ENCODE data around the gene PTGER4. TPM values are rescaled to one million over a fixed set of nuclear protein-coding genes. Genes with fewer than 3 reads are reported as not detected.
A peak's percentile ranks its signal among the peaks of the same experiment; 100 is the strongest.

PTGER4 gene
- total and polyA plus RNA-seq, 7 experiments from 2014 or later: 38.5 to 422 (median 56.0) TPM

DNA sequence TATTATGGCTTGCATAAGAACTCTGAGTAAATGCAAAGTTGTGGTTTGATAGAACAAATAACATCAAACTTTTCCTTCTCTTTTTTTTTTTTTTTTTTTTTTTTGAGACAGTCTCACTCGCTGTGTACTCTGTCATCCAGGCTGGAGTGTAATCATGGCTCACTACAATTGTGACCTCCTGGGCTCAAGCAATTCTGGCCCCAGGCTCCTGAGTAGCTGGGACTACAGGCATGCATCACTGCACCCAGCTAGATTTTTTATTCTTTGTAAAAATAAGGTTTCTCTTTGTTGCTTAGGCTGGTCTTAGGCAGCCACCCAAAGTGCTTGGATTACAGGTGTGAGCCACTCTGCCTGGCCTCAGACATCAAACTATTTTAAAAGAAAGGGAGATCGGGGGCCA is 19.0 kb upstream of the PTGER4 start:
- no peaks in the 10 kb centered on the region for H3K27me3 ChIP-seq (ENCODE audit: control insufficient read depth in 2 of 2, insufficient read depth in 2 of 2, low read length in 2 of 2)
- intact Hi-C loops (cut with micrococcal nuclease): loop anchor here in 1 of 2 donors (1.0 kb wide), 1 partner anchor 9 kb away; no protein-coding TSS in a partner anchor
- Mint-ChIP-seq H3K36me3 (peaks cover 0 to 24% (median 0%) of the 10 kb centered on the region in 5 donors), H3K27me3 (no peaks in the 10 kb centered on the region), H3K27ac (no peak overlapping the region), H3K9me3 (peaks cover 0 to 17% (median 2%) of the 10 kb centered on the region in 11 donors), H3K4me1 (peaks cover 7 to 31% (median 21%) of the 10 kb centered on the region in 7 donors), H3K4me3 (no peak overlapping the region)
- H3K9me3 ChIP-seq (ENCODE audit: control insufficient read depth in 2 of 3, low read length in 3 of 3): no peaks in the 10 kb centered on the region
- H3K27ac ChIP-seq (ENCODE audit: low read depth, low read length): no peak overlapping the region
- DNase-seq (no peak), ATAC-seq (no peak)
- no peaks in the 10 kb centered on the region for H3K36me3 ChIP-seq (ENCODE audit: control insufficient read depth in 2 of 3, insufficient read depth in 3 of 3, low read length in 3 of 3)
- CTCF ChIA-PET: interaction anchor here (0.6 kb wide), 1 partner anchor 9 kb away, joined by 3 read pairs; no protein-coding TSS in a partner anchor
- H3K4me3 ChIP-seq (ENCODE audit: low read length): no peak overlapping the region
- peaks cover 0 to 2% of the 10 kb centered on the region in 2 donors for H3K4me1 ChIP-seq (ENCODE audit: control insufficient read depth in 2 of 2, insufficient read depth in 2 of 2, low read length in 2 of 2)
- POLR2A ChIA-PET: interaction anchor here (1.5 to 1.9 kb wide), 3 partner anchors 10 to 19 kb away, joined by 3 to 6 read pairs (median 4); partner anchors contain the start of gene PTGER4

DNA sequence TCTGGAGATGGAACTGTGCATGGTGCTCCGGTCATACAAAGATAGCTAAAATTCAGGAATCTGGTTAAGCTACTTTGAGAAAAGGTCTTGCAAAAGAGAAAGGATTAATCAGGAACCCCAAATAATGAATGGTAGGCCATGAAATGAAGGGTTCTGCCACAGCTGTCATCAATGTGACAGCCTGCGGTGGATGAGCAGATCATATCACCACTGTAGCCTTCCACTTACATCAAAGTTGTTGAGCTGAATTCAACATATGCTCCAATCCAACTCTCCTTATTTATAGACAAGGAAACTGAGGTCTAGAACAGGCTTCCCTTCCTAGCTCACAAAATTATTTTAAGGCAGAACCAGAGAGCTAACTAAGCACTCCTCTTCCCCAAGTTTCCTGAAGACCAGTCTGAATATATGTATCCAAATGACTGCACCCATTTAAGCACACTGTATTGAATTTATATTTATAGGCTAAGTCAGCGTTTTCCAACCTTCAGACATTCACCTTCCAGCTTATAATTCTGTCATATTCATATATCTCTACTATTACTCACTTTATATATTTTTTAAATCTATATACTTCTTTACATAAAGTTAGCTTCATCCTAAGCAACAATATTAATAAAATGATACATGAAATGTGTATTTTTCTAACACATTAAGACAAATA is 13.9 kb upstream of the PTGER4 start:
- Mint-ChIP-seq H3K27me3 (no peaks in the 10 kb centered on the region), H3K4me3 (no peak overlapping the region), H3K36me3 (peaks cover 0 to 8% (median 0%) of the 10 kb centered on the region in 5 donors), H3K9me3 (peaks cover 0 to 4% (median 0%) of the 10 kb centered on the region in 11 donors), H3K27ac (no peak overlapping the region), H3K4me1 (peaks cover 14 to 28% (median 23%) of the 10 kb centered on the region in 7 donors)
- Histone ChIP-seq H3K4me3 (ENCODE audit: low read length) (no peak overlapping the region), H3K9me3 (ENCODE audit: control insufficient read depth in 2 of 3, low read length in 3 of 3) (no peaks in the 10 kb centered on the region), H3K27ac (ENCODE audit: low read depth, low read length) (no peak overlapping the region), H3K27me3 (ENCODE audit: control insufficient read depth in 2 of 2, insufficient read depth in 2 of 2, low read length in 2 of 2) (no peaks in the 10 kb centered on the region), H3K36me3 (ENCODE audit: control insufficient read depth in 2 of 3, insufficient read depth in 3 of 3, low read length in 3 of 3) (no peaks in the 10 kb centered on the region), H3K4me1 (ENCODE audit: control insufficient read depth in 2 of 2, insufficient read depth in 2 of 2, low read length in 2 of 2) (peaks cover 4 to 22% of the 10 kb centered on the region in 2 donors)
- intact Hi-C loops (cut with micrococcal nuclease): no loop called here
- no peak for ATAC-seq
- DNase-seq: no peak
- POLR2A ChIA-PET: interaction anchor here (0.8 to 1.7 kb wide), 4 partner anchors 8 to 13 kb away, joined by 3 to 5 read pairs (median 4); no protein-coding TSS in a partner anchor
- CTCF ChIA-PET: no interaction called here

DNA sequence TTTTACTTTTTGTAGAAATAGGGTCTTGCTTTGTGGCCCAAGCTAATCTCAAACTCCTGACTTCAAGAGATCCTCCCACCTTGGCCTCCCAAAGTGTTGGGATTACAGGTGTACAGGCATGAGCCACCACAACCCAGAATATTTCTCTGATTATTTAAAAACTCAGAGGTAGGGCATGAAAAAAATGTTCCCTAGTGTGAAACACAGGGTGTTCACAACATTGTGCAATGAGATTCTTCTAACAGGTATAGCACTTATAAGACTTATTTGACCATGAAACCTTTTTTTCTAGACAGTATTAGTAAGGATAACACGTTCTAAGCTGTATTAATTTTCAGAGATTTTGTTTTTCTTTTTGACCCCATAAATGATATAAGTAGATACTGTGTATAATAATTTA is 13.1 kb upstream of the PTGER4 start:
- H3K4me3 Mint-ChIP-seq: no peak overlapping the region

DNA sequence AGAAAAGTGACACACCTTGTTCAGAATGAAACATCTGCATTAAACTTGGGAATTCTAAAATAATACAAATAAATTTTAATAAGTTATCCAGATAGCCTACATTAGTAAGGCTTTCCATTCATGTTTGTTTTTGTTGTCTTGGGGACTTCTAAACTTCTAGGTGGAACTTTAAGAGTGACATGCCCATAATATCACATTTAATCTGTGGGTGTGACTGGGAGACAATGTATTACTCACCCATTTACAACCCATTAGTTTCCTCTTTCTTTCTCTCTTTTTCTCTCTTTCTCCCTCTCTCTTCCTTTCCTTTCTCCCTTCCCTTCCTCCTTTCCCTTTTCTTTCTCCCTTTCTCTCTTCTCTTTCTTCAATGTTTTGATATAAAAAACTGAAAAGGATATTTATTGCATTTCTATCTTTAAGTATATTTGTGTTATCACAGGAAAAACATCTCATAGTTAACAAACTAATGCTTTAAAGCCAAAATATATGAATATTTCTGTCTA is 12.5 kb upstream of the PTGER4 start:
- peaks cover 18 to 42% (median 36%) of the 10 kb centered on the region in 7 donors for H3K4me1 Mint-ChIP-seq
- no peak overlapping the region for H3K4me3 ChIP-seq (ENCODE audit: low read length)
- CTCF ChIA-PET: no interaction called here
- no peak for ATAC-seq
- no peaks in the 10 kb centered on the region for H3K27me3 ChIP-seq (ENCODE audit: control insufficient read depth in 2 of 2, insufficient read depth in 2 of 2, low read length in 2 of 2)
- H3K27me3 Mint-ChIP-seq: no peaks in the 10 kb centered on the region
- H3K4me1 ChIP-seq (ENCODE audit: control insufficient read depth in 2 of 2, insufficient read depth in 2 of 2, low read length in 2 of 2): peaks cover 4 to 35% of the 10 kb centered on the region in 2 donors
- no peaks in the 10 kb centered on the region for H3K9me3 ChIP-seq (ENCODE audit: control insufficient read depth in 2 of 3, low read length in 3 of 3)
- intact Hi-C loops (cut with micrococcal nuclease): no loop called here
- peak overlapping the region in 1 of 10 donors; percentile 38 for H3K4me3 Mint-ChIP-seq
- H3K27ac ChIP-seq (ENCODE audit: low read depth, low read length): no peak overlapping the region
- POLR2A ChIA-PET: interaction anchor here (1.7 kb wide), 1 partner anchor 10 kb away, joined by 7 read pairs; no protein-coding TSS in a partner anchor
- no peak for DNase-seq
- H3K36me3 ChIP-seq (ENCODE audit: control insufficient read depth in 2 of 3, insufficient read depth in 3 of 3, low read length in 3 of 3): no peaks in the 10 kb centered on the region
- peaks cover 0 to 6% (median 0%) of the 10 kb centered on the region in 5 donors for H3K36me3 Mint-ChIP-seq
- peaks cover 0 to 2% (median 0%) of the 10 kb centered on the region in 11 donors for H3K9me3 Mint-ChIP-seq
- no peak overlapping the region for H3K27ac Mint-ChIP-seq

More for the DNA sequence above, 13.1 kb upstream of the PTGER4 start:
- peaks cover 18 to 37% (median 32%) of the 10 kb centered on the region in 7 donors for H3K4me1 Mint-ChIP-seq
- no peaks in the 10 kb centered on the region for H3K36me3 ChIP-seq (ENCODE audit: control insufficient read depth in 2 of 3, insufficient read depth in 3 of 3, low read length in 3 of 3)
- peaks cover 0 to 4% (median 0%) of the 10 kb centered on the region in 11 donors for H3K9me3 Mint-ChIP-seq
- intact Hi-C loops (cut with micrococcal nuclease): no loop called here
- H3K9me3 ChIP-seq (ENCODE audit: control insufficient read depth in 2 of 3, low read length in 3 of 3): no peaks in the 10 kb centered on the region
- H3K27ac ChIP-seq (ENCODE audit: low read depth, low read length): no peak overlapping the region
- ChIA-PET CTCF (no interaction called here), POLR2A (interaction anchor here (0.8 to 1.4 kb wide), 3 partner anchors 9 to 14 kb away, joined by 3 to 5 read pairs (median 3); no protein-coding TSS in a partner anchor)
- DNase-seq (no peak), ATAC-seq (no peak)
- H3K27ac Mint-ChIP-seq: no peak overlapping the region
- H3K36me3 Mint-ChIP-seq: peaks cover 0 to 8% (median 0%) of the 10 kb centered on the region in 5 donors
- H3K27me3 ChIP-seq (ENCODE audit: control insufficient read depth in 2 of 2, insufficient read depth in 2 of 2, low read length in 2 of 2): no peaks in the 10 kb centered on the region
- peaks cover 4 to 29% of the 10 kb centered on the region in 2 donors for H3K4me1 ChIP-seq (ENCODE audit: control insufficient read depth in 2 of 2, insufficient read depth in 2 of 2, low read length in 2 of 2)
- H3K4me3 ChIP-seq (ENCODE audit: low read length): no peak overlapping the region
- H3K27me3 Mint-ChIP-seq: no peaks in the 10 kb centered on the region

DNA sequence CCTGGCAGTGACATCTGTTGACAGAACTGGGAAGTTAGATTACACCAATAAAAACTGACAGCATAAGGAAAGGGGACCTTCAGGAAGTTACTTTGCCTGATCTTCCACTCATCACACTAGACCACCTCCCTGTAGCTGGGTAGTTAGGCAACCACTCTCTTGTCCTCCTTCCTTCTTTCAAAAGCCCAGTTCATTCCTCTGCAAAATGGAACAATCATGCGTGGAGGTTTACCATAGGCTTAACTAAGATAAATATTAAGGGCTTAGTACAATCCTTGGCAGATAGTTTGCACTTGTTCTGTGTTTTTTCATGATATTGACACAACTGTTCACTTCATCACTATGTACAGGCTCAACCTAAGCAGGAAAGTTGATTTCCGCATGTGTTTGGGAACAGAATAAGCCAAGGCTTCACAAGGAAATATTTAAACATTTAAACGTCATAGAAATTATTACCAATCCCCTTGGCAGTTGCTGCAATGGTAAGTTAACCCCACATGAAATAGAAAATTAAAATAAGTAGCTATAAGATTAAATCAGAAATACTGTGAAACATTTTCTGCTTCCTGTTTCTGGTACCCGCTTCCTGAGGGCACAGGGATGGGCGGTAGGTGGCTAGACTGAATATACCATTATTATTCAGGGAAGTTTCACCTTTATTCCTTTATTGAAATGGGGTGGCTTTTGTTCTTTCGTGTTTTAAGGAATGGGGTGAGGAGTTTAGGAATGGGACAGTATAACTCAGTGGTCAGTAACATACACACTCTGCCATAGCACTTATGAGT is 9.9 kb upstream of the PTGER4 start:
- ATAC-seq (peak; percentile 44), DNase-seq (no peak)
- H3K27me3 ChIP-seq (ENCODE audit: control insufficient read depth in 2 of 2, insufficient read depth in 2 of 2, low read length in 2 of 2): no peaks in the 10 kb centered on the region
- CTCF ChIA-PET: interaction anchor here (0.6 to 1.1 kb wide), 6 partner anchors 9 to 1461 kb away, joined by 3 to 4 read pairs (median 3); partner anchors contain the start of gene PTGER4
- no peaks in the 10 kb centered on the region for H3K36me3 ChIP-seq (ENCODE audit: control insufficient read depth in 2 of 3, insufficient read depth in 3 of 3, low read length in 3 of 3)
- Mint-ChIP-seq H3K4me3 (peak overlapping the region in 7 of 10 donors; percentile 25 to 64 (median 39)), H3K4me1 (peaks cover 36 to 68% (median 62%) of the 10 kb centered on the region in 7 donors), H3K9me3 (no peaks in the 10 kb centered on the region), H3K27ac (peak overlapping the region in 8 of 9 donors; percentile 40 to 91 (median 76)), H3K36me3 (peaks cover 0 to 10% (median 0%) of the 10 kb centered on the region in 5 donors), H3K27me3 (no peaks in the 10 kb centered on the region)
- peak overlapping the region; percentile 16 for H3K27ac ChIP-seq (ENCODE audit: low read depth, low read length)
- POLR2A ChIA-PET: interaction anchor here (0.5 to 2.4 kb wide), 6 partner anchors 10 to 1603 kb away, joined by 3 to 15 read pairs (median 4); partner anchors contain the start of gene PTGER4
- H3K4me1 ChIP-seq (ENCODE audit: control insufficient read depth in 2 of 2, insufficient read depth in 2 of 2, low read length in 2 of 2): peaks cover 4 to 47% of the 10 kb centered on the region in 2 donors
- H3K9me3 ChIP-seq (ENCODE audit: control insufficient read depth in 2 of 3, low read length in 3 of 3): no peaks in the 10 kb centered on the region
- no peak overlapping the region for H3K4me3 ChIP-seq (ENCODE audit: low read length)
- intact Hi-C loops (cut with micrococcal nuclease): loop anchor here (1.0 to 10.0 kb wide), 4 partner anchors 8 to 1235 kb away; partner anchors contain the start of genes PTGER4 (in 1 of the 2) and RIMOC1 (in 1 of the 2)

DNA sequence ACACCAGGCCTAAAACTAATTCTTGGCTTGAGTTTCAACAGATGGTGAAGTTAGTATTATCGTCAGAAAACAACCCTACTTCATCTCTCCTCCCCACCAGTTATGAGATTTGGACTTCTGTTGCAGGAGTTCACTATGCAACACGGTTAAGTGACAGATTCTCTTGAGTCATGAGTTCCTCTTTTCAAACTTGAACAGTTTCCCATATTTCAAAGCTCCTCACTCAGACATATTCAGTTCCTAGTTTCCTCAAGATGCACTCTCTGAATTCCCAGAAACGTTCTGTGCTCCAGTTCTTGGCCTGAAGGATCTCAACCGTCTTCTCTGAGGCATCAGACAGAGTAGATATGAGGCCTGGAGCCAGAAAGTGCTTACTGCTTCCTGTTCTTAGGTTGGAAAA is 7.3 kb upstream of the PTGER4 start:
- Mint-ChIP-seq H3K36me3 (peaks cover 0 to 12% (median 0%) of the 10 kb centered on the region in 5 donors), H3K4me1 (peaks cover 50 to 89% (median 87%) of the 10 kb centered on the region in 7 donors), H3K4me3 (peak overlapping the region in 7 of 10 donors; percentile 1 to 49 (median 30)), H3K27me3 (no peaks in the 10 kb centered on the region), H3K9me3 (no peaks in the 10 kb centered on the region), H3K27ac (peak overlapping the region; percentile 74 to 91 (median 87))
- no peaks in the 10 kb centered on the region for H3K27me3 ChIP-seq (ENCODE audit: control insufficient read depth in 2 of 2, insufficient read depth in 2 of 2, low read length in 2 of 2)
- ATAC-seq (peak; percentile 59), DNase-seq (no peak)
- H3K4me3 ChIP-seq (ENCODE audit: low read length): no peak overlapping the region
- peaks cover 29 to 71% of the 10 kb centered on the region in 2 donors for H3K4me1 ChIP-seq (ENCODE audit: control insufficient read depth in 2 of 2, insufficient read depth in 2 of 2, low read length in 2 of 2)
- H3K36me3 ChIP-seq (ENCODE audit: control insufficient read depth in 2 of 3, insufficient read depth in 3 of 3, low read length in 3 of 3): no peaks in the 10 kb centered on the region
- CTCF ChIA-PET: no interaction called here
- POLR2A ChIA-PET: interaction anchor here (0.5 to 2.4 kb wide), 7 partner anchors 8 to 479 kb away, joined by 3 to 15 read pairs (median 4); partner anchors contain the start of gene PTGER4
- intact Hi-C loops (cut with micrococcal nuclease): loop anchor here in 1 of 2 donors (10.0 kb wide), 1 partner anchor 1232 kb away; the partner anchor contains the start of gene RIMOC1
- no peaks in the 10 kb centered on the region for H3K9me3 ChIP-seq (ENCODE audit: control insufficient read depth in 2 of 3, low read length in 3 of 3)
- H3K27ac ChIP-seq (ENCODE audit: low read depth, low read length): peak overlapping the region; percentile 48
